GM04504 (cell line): ENCODE results near the gene ELP4.

Experiments used
- DNase-seq: peaks from one replicate; pipeline ENCODE4 v3.0.0-alpha.2; 2012; ENCODE audit warnings: low read depth

The ELP4 gene

GRCh38 chr11:31800398-31801265 lies 291.1 kb downstream of the ELP4 start:
- no peak for DNase-seq

DNA sequence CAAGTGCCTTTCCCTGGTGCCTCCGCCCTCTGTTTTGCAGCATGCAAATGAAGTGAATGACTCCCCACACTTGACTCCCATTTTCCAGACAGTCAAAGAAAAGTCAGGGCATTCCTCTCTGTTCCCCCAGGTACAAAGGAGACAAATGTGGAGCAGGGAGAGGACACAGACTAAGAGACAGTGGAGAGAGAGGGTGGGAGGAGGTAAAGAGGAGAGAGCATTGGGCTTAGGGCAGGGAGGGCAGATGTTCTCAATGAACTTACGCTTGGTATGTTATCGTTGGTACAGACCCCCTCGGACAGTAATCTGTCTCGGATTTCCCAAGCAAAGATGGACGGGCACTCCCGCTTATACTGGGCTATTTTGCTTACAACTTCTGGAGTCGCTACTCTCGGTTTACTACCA lies 291.7 kb downstream of the ELP4 start:
- DNase-seq, result no peak

- DNase-seq, result no peak
Observed at GRCh38 chr11:31802000-31802551, 292.5 kb downstream of the ELP4 start.

DNA sequence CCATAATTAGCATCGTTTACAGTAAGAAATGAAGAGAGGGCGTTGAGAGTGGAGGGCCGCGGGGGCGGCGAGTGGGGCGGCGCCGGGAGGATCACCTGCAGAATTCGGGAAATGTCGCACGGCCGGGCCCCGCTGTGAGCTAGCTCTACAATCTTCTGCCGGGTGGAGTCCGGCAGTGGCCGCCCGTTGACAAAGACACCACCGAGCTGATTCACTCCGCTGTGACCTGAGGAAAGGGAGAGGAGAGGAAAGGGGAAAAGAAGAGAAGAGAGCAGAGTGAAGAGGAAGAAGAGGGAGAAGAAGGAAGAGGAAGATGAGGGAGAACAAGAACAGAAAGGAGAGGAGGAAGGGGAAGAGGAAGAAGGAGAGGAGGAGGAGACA lies 293.0 kb downstream of the ELP4 start:
- no peak for DNase-seq

- DNase-seq, result no peak
Observed at GRCh38 chr11:31802990-31803812, 293.6 kb downstream of the ELP4 start.

DNA sequence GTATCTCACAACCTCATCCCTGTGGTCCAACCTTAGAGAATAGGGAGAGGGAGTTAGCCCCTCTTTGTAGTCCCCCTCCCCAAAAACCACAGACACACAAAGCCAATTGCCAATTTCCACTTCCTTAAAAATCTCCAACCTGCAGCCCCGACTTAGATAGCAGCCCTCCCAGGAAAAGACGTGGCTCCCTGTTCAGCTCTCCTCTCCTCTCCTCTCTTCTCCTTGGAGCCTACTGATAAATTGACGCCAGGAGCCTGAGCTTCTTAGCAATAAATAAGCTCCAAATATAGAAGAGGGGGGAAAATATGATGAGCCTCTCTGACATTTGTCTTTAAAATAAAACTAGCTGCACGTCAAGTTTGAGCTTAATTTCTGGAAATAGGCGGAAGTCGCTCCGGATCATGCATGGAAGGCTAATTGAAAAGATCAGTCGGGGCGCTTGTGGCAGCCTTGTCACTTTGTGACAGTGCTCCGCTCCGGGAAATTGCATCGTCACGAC lies 294.3 kb downstream of the ELP4 start:
- DNase-seq, result no peak

GRCh38 chr11:31804312-31805036 lies 294.9 kb downstream of the ELP4 start:
- DNase-seq, result no peak

DNA sequence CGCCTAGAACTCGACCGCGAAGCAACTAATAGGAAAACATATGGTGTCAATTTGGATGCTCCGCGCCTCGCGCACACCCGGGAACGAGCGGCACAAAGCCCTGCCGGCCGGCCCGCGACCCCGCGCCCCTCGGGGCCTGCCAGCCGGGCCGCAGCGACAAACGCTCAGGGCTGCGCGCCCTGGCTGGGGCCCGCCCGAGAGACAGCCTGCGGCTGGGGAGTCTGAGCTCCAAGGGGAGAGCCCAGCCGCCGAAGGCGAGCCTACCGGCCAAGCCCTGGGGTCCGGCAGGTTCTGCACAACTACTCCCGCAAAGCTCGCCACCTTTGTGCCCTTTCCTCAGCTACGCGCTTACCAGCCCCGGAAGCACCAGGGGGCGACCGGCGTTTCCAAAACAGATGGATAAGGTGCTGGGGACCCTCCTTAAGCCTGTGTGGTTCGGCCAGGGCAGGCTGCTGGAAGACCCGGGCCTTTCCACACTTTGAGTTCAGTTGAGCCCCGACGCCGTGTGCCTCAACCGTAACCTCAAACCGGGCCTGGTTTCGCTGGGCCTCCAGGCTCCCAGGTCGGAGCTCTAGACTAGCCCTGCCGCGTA lies 295.6 kb downstream of the ELP4 start:
- DNase-seq, result no peak

DNA sequence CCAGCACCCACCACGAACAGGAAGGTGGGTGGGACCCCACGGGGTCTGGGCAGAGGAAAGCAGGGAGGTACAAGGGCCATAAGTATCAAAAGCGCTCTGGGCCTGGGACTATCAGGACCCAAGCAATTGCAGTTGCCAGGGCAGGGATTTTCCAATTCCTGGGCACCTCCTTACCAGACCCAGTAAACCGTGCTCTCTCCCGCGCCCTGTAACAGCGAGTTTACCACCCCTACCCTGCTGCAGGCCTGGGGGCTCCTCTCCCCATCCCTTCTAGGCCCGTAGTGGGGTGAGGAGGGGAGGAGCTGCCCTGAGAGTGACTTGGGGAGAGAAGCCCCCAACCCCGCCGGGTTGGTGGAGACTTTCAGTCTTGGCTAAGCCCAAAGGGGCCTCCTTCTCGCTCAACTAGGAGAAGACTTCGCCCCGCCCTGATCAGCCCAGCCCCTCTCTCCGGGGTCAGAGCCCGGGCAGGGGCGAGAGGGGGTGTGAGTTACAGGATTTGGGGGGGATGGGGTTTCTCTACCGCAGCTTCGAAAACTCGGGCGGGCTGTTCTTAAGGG lies 296.1 kb downstream of the ELP4 start:
- DNase-seq, result no peak

DNA sequence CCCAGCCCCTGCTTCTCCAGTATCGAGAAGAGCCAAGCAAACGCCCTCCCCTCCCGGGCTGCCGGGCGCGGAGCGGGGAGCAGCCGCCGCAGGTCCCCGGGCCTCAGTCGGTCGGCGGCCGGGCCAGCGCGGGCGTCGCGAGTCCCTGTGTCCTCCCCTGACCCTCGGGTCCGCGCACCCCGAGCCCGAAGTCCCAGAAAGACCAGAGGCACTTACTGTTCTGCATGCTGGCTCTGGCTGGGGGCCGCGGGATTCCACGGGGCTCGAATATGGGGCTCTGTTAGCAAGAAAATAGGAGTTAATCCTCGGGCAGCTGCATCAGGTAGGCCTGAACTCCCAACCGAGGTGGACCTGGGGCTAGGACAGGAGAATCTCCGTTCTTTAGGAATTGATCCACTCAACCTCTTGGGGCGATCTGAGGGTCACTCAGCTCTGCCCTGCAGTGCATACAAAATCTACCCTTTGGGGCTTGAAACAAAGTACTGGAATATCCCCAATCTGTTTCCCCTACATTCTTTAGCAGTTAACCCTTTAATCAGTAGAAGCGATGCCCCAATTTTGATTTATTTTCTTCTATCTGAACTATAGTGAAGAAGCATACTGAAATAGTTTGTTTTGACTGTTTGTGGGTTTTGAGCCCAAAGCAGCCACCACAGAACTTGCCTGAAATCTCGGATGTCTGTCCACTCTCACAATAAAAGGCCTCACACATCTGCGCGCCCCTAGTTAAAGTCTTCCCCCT lies 296.8 kb downstream of the ELP4 start:
- DNase-seq, result no peak

DNA sequence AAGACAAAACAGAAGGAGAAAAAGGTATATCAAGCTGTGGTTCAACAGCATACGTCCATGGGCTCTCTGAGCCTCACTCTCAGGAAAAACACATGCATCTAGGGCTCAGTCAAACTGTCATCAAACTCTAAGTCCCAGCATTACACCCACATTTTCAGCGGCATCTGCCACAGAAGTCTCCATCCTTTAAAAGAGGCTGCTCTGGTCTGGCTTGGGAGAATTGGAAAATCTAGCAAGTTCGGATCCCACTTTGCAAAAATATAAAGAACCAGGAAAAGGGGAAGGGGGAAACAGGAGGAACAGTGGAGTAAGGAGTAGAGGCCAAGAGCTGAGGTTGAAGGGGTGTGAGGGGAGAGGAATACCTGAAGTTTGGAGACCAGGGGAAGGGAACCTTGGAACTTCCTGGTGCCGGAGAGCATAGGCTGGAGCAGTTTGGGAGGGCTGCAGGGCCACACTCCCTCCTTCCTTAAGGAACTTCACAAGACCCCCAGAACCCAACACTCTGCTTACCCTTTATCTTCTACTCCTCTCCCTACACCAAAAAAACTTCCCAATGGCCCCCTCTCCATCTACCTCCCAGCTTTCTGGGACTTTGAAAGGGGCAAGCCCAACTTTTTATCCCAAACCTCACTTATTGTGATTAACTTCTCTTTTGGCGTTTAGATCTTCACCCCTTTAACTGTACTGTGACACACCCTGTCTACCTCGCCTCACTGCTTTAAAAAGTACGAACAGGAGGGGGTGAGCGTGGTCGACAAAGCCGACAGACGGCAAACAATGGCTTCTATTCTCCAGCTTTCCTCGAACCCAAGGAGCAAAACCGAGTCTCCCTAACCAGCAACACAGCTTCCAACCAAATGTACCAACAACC lies 297.6 kb downstream of the ELP4 start:
- no peak for DNase-seq

GRCh38 chr11:31807799-31808667 lies 298.5 kb downstream of the ELP4 start:
- DNase-seq, result no peak

DNA sequence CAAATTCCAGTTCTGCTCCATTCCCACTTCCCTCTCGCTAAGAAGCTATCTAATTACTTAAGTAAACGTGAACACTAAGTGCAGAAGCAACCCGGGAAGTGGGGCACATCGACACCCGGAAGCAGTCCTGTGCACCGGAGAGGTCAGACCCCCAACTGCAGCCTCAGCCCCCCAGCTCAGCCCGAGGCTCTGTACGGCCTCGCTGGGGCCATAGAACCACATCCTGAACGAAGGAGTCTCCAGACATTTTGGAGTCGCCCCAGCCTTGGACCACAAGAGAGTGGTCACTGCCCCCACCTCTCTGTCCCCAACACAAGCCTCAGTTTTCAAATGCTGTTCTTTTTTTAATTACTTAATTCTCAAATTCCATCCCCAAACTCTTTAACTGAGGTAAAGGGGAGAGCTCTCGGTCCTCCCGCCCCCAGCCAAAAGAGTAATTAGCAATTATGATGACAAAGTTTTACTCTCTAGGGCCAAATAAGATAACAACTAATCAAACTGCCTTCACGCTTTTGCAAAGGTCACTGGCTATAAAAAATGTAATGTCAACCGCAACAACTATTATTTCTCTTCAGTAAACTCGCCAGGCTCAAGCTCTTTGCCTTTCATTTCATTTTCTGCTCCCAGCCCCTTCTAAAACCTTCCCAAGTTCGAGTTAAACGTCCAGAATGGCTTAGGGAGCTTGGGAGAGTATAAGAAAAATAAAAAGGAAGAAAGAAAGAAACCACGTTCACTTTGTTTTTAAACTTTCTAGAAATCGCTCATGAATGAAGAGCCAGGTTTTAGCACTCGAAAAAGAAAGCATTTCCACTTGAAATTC lies 299.4 kb downstream of the ELP4 start:
- DNase-seq, result no peak

DNA sequence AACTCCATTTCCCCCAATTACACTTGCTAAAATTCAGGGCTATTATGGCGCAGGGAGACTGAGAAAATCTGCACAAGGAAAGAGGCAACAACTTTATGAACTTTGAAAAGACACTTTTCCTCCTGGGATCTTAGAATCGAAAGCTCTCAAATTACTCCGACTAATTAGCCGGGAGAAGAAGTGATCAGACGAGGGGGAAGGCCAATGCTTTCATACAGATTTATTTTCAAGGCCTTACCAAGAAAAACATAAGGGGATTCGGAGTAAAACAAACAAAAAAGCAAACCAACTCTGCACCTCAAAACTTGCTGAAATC lies 299.9 kb downstream of the ELP4 start:
- DNase-seq, result no peak

DNA sequence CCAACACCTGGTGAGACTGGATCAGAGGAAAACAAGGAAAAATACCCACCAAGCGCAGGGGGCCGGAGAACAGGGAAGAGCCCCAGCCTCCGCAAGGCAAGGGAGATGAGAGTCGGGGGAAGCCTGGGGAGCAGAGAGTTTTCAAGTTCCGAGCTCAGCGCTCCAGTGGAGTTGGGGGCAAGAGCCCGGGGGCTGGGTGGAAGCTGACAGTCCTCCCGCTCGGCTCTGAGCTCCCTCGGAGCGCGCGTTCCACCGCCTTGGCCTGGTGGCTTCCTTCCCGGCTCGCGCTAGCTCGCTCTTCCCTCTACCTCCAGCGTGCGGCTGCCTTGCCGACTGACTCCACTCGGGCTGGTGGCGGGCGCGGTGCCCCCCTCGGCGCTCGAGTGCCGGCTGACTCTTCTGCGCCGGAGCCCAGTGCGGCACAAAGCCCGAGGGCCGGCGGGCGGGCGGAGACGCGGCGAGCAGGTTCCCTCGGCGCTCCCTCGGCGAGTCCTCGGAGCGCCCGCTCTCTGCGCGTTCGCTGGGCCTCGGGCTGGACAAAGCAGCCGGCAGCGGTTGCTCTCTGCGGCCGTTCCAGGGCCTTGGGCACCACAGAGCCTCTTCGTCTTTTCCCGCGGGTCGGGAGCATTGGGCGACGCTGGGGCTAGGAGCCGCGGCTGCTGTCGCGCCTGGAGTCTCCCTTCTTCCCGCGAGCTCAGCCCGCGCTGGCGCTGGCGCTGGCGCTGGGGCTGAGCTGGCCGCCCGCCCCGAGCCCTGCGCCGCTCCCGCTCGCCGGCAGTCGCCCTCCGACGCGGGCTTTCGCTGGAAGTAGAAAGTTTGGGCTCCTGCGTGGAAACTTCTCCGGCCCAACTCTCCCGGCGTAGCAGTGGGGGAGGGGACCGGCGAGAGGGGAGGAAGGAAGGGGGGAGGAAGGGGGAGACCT lies 300.6 kb downstream of the ELP4 start:
- DNase-seq, result peak; percentile 28

- peak; percentile 38 for DNase-seq
Observed at GRCh38 chr11:31810779-31811647, 301.4 kb downstream of the ELP4 start, which contains the start of gene PAX6. TSS of gene PAX6 (minus strand) at chr11:31811322. CDS start at chr11:31806411, 4,911 bp downstream.
